Ishikawa (cell line): ENCODE results near the gene TOR4A.

Experiments
- CEBPB ChIP-seq: IDR thresholded peaks from 2 replicates; pipeline ENCODE4 v1.6.1; 2012
- CREB1 ChIP-seq: IDR thresholded peaks from 2 replicates; pipeline ENCODE4 v1.6.1; 2012; ENCODE audit warnings: low read depth
- EGR1 ChIP-seq: IDR thresholded peaks from 2 replicates; pipeline ENCODE4 v1.6.1; 2012
- EP300 ChIP-seq: IDR thresholded peaks from 2 replicates; pipeline ENCODE4 v1.6.1; 2012; ENCODE audit warnings: borderline replicate concordance
- FOXM1 ChIP-seq: IDR thresholded peaks from 2 replicates; pipeline ENCODE4 v1.6.1; 2012; ENCODE audit warnings: low read depth, borderline replicate concordance
- MAX ChIP-seq: IDR thresholded peaks from 2 replicates; pipeline ENCODE4 v1.6.1; 2012
- NFIC ChIP-seq: IDR thresholded peaks from 2 replicates; pipeline ENCODE4 v1.6.1; 2012
- RAD21 ChIP-seq: IDR thresholded peaks from 2 replicates; pipeline ENCODE4 v1.6.1; 2012; ENCODE audit warnings: low read depth
- REST ChIP-seq: IDR thresholded peaks from 2 replicates; pipeline ENCODE4 v1.6.1; 2012; ENCODE audit warnings: low read depth, mild to moderate bottlenecking
- TAF1 ChIP-seq: IDR thresholded peaks from 2 replicates; pipeline ENCODE4 v1.6.1; 2012; ENCODE audit warnings: low read depth, mild to moderate bottlenecking
- TCF12 ChIP-seq: IDR thresholded peaks from 2 replicates; pipeline ENCODE4 v1.6.1; 2012; ENCODE audit warnings: low read depth
- TEAD4 ChIP-seq: IDR thresholded peaks from 2 replicates; pipeline ENCODE4 v1.6.1; 2012
- USF1 ChIP-seq: IDR thresholded peaks from 2 replicates; pipeline ENCODE4 v1.6.1; 2012
- YY1 ChIP-seq: IDR thresholded peaks from 2 replicates; pipeline ENCODE4 v1.6.1; 2012; ENCODE audit warnings: low read depth
- ZBTB7A ChIP-seq: IDR thresholded peaks from 2 replicates; pipeline ENCODE4 v1.6.1; 2012; ENCODE audit warnings: low read depth

Gene TOR4A

GRCh38 chr9:137311171-137311985, 33.9 kb downstream of the TOR4A start:
- TF ChIP-seq CEBPB = peak; percentile 19; the same call in 1 of the 2 replicates
- no peak for TF ChIP-seq RAD21
- TF ChIP-seq FOXM1 = peak; percentile 85
- TF ChIP-seq TCF12 = peak; percentile 97
- no peak for TF ChIP-seq USF1
- TF ChIP-seq MAX = no peak; the same call in 1 of the 2 replicates
- peak; percentile 93 for TF ChIP-seq EGR1
- peak; percentile 54 for TF ChIP-seq TEAD4
- no peak; the same call in 1 of the 2 replicates for TF ChIP-seq ZBTB7A
- TF ChIP-seq EP300 = peak; percentile 94
- TF ChIP-seq NFIC = peak; percentile 72
- TF ChIP-seq TAF1 = no peak
- no peak; the same call in 1 of the 2 replicates for TF ChIP-seq YY1
- no peak for TF ChIP-seq CREB1
- no peak for TF ChIP-seq REST

- TF ChIP-seq RAD21 = no peak
- peak; percentile 79 for TF ChIP-seq EGR1
- peak; percentile 75; the same call in 1 of the 2 replicates for TF ChIP-seq TCF12
- no peak for TF ChIP-seq CEBPB
- peak; percentile 58 for TF ChIP-seq EP300
- peak; percentile 73 for TF ChIP-seq NFIC
- no peak for TF ChIP-seq YY1
- TF ChIP-seq ZBTB7A = peak; percentile 14
- TF ChIP-seq TAF1 = 0 out of 2 replicates have a peak, but pooled peaks have one; percentile 21
- TF ChIP-seq FOXM1 = peak; percentile 50; the same call in 1 of the 2 replicates
Measured at GRCh38 chr9:137311986-137312851, 34.7 kb downstream of the TOR4A start.

- TF ChIP-seq YY1 = no peak
- TF ChIP-seq ZBTB7A = no peak
- TF ChIP-seq REST = no peak
- TF ChIP-seq NFIC = no peak
- no peak for TF ChIP-seq EP300
- no peak for TF ChIP-seq USF1
- no peak for TF ChIP-seq TEAD4
- TF ChIP-seq CREB1 = no peak
- no peak for TF ChIP-seq FOXM1
- TF ChIP-seq RAD21 = no peak
Measured at GRCh38 chr9:137312852-137313325, 35.4 kb downstream of the TOR4A start.

- TF ChIP-seq EGR1 = no peak
Measured at GRCh38 chr9:137313326-137313936, 35.9 kb downstream of the TOR4A start.

GRCh38 chr9:137313956-137314560, 36.5 kb downstream of the TOR4A start:
- TF ChIP-seq MAX (no peak), TCF12 (0 out of 2 replicates have a peak, but pooled peaks have one; percentile 16), REST (no peak), ZBTB7A (peak; percentile 36; the same call in 1 of the 2 replicates), EGR1 (no peak), FOXM1 (no peak)
